Suprapubic skin (tissue), 3 donors: ENCODE results near the gene CAVIN4.

Source experiments
- POLR2A ChIP-seq, 2 donors: fragments of 450-650 bp; IDR thresholded peaks; one replicate each; pipeline ENCODE4 v1.6.1; 2017; ENCODE audit warnings: antibody characterized with exemption in 2 of 2, mild to moderate bottlenecking in 2 of 2, moderate library complexity in 2 of 2
- TF ChIP-seq, protein P1 (sequence below), 2 donors: fragments of 200-600 bp in 1 of 2; fragments of 450-650 bp in 1 of 2; sonication (generic) in 1 of 2; IDR thresholded peaks; one replicate each; pipeline ENCODE4 v1.5.1; 2016 to 2019; ENCODE audit warnings: antibody characterized with exemption in 2 of 2, mild to moderate bottlenecking in 1 of 2, moderate library complexity in 1 of 2

DNA sequence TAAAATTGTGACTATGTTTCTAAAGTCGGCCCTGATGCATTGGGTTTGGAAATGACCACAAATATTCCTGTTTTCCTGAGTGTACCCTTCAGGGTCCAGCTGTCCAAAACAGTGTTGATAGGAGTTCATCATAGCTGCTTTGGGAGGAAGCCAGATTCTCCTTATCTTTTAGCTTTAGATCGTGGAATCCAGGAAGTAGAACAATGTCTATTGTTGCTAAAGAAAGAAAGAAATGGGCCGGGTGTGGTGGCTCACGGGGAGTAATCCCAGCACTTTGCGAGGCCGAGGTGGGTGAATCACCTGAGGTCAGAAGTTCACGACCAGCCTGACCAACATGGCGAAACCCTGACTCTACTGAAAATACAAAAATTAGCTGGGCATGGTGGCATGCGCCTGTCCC lies 9.5 kb downstream of the CAVIN4 start:
- TF ChIP-seq, protein P1, sequence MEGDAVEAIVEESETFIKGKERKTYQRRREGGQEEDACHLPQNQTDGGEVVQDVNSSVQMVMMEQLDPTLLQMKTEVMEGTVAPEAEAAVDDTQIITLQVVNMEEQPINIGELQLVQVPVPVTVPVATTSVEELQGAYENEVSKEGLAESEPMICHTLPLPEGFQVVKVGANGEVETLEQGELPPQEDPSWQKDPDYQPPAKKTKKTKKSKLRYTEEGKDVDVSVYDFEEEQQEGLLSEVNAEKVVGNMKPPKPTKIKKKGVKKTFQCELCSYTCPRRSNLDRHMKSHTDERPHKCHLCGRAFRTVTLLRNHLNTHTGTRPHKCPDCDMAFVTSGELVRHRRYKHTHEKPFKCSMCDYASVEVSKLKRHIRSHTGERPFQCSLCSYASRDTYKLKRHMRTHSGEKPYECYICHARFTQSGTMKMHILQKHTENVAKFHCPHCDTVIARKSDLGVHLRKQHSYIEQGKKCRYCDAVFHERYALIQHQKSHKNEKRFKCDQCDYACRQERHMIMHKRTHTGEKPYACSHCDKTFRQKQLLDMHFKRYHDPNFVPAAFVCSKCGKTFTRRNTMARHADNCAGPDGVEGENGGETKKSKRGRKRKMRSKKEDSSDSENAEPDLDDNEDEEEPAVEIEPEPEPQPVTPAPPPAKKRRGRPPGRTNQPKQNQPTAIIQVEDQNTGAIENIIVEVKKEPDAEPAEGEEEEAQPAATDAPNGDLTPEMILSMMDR (IDR thresholded peaks at IDR 0.05) = no peak
- no peak for TF ChIP-seq POLR2A (IDR thresholded peaks at IDR 0.05)
